HG03521 (cell line): Measurements from ENCODE around the gene SLC1A5.
"Not testable (repeated sequence)": the region's sequence is repeated elsewhere in the genome, so short reads cannot be mapped to it uniquely, and the experiment has no call there.

Source experiments
- ATAC-seq: cut with Tn5 transposase; IDR thresholded peaks from one replicate; pipeline ENCODE4 v1.9.1; 2021; ENCODE audit warnings: mild to moderate bottlenecking, moderate library complexity; ENCODE audit not compliant: unreplicated experiment

The SLC1A5 gene

DNA sequence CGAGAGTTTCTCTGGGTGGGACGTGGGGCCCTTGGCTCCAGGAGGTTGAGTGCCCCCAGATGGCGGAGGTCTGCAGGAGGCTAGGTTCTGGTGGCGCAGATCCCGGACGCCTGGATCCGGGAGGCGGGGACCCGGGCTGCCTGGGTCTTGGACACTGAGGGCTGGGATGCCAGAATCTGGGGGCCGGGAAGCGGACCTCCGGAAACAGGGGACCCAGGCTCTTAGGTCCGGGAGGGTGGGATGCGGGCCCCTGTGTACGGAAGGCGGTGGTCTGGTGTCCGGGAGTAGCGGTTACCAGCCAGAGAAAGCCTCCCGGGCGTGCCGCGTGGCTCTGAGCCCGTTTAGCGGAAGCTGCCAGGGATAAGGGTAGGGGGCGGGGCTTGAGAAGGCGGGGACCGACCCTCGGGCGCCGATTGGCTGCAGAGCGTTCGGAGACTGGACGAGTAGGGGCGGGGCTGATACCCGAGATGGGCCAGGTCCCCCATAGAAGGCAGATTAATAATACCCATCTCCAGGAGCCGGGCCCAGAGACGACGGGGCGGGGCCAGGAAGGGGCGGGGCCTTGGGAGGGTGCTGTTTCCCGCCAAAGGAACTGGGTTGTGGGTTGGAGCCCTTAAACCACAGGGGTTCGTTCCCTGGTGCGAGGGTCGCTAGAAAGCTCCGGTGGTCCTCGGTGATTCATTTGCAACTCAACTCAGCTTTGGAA lies at the start of gene SLC1A5:
Gene SLC1A5, minus strand, starts transcription at position 333 of the 706 bp plus-strand sequence. CDS start 629 bp downstream, outside the sequence.
- peak; percentile 47 for ATAC-seq

DNA sequence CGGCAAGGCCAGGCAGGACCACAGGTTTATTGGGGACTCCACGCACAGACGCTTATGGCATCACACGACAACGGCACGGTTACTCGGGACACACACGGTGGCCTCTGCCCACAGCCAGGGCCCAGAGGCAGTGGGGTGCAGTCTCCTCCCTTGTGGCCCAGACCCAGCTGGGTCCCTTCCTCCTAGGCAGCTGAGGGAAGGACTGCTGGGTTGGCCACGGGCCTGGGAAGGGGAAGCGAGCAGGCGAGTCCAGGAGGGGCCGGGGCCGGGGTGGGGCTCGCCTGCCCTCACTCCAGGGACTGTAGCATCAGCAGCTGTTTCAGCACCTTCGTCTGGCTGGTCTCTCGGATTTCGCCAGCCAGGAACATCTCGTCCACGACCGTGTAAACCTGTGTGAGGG lies 49.8 kb upstream of the SLC1A5 start:
- ATAC-seq = no peak

DNA sequence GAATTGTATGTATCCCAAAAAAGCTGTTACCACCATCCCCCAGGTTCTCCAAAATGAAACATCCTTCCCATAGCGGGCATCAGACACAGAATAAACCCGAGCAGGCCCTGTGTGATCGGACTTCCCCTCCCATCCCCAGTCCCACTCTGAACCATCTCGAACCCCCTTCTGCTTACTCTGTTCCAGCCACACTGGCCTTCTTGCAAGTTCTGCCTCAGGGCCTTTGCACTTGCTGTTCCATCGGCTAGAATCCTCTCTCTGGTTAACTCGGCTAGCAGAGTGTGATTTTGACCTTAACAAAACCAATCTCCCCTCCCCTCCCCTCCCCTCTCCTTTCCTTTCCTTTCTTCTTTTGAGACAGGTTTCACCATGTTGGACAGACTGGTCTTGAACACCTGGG lies 46.6 kb upstream of the SLC1A5 start:
- ATAC-seq = no peak

DNA sequence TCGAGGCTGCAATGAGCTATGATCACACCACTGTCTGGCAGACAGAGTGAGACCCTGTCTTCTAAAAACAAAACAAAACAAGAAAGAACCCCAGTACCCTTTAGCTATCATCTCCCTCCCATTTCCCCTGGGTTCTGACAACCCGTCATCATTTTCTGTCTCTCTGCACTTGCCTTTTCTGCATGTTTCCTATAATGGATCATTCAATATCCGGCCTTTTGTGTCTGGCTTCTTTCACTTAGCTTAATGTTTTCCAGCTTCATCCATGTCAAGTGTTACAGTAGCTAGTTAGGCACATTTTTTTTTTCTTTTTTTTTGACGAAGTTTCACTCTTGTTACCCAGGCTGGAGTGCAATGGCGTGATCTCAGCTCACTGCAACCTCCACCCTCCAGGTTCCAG lies 45.7 kb upstream of the SLC1A5 start:
- no peak for ATAC-seq

DNA sequence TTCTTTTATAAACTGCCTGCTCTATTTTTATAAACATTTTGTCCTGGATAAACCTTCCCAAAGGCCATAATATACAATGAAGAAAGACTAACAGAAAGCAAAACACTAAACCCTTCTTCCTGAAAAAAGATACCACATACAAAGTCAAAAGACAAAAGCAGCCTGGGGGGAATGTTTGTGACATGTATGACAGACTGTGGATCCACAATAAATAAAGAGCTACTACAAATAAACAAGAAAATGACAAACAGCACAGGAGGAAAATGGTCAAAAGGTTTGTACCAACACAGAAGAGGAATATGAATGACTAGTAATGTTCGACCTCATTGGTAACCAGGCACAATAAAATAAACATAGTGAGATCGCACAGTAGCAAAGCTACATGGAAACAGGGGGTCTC lies 42.5 kb upstream of the SLC1A5 start:
- no peak for ATAC-seq

DNA sequence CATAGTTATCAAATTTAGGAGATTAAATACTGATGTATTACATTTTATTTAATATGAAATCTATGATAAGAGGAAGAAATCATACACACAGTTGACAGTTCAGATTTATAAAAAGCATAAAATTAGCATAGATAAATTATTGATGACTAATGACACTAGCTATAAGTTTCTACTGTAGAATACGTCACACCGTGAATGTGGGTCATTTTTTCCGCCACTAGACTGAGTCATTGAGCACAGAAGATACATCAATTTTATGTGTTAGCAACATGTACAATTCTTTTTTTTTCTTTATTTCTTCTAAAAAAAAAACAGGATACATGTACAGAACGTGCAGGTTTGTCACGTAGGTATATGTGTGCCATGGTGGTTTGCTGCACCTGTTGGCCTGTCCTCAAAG lies 40.1 kb upstream of the SLC1A5 start:
- no peak for ATAC-seq

DNA sequence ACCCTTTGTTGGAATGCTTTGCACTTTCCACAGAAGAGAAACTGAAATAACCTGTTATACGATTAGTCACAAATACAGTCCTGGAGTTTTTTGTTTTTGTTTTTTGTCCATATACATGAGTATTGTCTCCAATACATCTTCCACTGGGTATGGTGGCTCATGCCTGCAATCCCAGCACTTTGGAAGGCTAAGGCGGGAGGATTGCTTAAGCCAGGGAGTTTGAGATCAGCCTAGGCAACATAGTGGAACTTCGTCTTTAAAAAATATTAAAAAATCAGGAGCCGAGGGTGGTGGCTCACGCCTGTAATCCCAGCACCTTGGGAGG lies 37.3 kb upstream of the SLC1A5 start:
- no peak for ATAC-seq

DNA sequence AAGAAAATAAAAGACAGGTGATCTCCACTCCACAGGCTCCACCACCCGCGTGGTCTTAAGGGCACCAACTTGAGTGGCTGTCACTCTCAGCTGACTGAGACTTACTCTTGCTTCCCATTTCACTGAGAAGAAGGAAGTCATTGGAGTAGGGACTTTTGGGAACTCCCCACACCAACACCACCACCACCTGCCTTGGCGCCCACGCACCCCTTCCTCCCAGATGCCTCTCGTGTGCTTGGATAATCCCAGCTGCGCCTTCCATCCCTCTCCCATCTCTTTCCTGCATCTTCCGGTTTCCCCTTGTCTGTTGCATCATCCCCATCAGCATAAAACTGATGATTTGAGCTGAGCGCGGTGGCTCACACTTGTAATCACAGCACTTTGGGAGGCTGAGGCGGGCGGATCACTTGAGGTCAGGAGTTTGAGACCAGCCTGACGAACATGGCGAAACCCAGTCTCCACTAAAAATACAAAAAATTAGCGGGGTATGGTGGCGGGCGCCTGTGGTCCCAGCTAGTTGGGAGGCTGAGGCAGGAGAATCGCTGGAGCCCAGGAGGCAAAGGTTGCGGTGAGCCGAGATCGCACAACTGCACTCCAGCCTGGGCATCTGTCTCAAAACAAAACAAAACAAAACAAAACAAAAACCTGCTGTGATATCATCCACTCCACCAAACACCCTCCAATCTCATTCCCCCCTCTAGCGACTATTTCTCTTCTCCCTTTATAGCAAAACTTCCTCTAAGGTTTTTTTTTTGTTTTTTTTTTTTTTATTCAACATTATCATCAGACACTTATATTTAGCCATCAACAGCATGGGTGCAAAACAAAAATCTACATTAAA lies 36.7 kb upstream of the SLC1A5 start:
- no peak for ATAC-seq

DNA sequence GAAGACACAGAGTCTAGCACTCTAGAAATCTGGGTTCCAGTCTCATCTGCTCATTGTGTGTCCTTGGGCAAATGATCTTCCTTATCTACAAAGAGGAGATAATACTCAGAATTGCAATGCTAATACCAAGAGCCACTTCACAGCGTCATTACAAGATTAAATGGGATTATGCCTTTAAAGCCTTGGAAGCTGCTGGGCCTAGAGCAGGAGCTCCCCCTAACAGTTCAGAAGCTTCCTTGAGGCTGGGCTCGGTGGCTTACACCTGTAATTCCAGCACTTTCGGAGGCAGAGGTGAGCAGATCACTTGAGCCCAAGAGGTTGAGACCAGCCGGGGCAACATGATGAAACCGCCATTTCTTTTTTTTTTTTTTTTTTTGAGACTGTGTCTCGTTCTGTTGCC lies 34.7 kb upstream of the SLC1A5 start:
- ATAC-seq = no peak

DNA sequence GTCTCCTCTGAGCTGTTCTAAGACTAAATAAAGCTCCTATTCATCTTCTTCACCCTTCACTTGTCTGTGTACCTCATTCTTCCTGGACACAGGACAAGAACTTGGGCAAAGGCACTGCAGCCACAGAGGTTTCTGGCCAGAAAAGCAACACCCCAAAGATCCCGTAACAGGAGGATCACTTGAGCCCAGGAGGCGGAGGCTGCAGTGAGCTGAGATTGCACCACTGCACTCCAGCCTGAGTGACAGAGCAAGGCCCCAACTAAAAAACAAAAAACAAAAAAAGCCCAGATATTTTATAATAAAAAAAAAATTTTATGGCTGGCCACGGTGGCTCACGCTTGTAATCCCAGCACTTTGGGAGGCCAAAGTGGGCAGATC lies 34.0 kb upstream of the SLC1A5 start:
- not testable (repeated sequence) for ATAC-seq

DNA sequence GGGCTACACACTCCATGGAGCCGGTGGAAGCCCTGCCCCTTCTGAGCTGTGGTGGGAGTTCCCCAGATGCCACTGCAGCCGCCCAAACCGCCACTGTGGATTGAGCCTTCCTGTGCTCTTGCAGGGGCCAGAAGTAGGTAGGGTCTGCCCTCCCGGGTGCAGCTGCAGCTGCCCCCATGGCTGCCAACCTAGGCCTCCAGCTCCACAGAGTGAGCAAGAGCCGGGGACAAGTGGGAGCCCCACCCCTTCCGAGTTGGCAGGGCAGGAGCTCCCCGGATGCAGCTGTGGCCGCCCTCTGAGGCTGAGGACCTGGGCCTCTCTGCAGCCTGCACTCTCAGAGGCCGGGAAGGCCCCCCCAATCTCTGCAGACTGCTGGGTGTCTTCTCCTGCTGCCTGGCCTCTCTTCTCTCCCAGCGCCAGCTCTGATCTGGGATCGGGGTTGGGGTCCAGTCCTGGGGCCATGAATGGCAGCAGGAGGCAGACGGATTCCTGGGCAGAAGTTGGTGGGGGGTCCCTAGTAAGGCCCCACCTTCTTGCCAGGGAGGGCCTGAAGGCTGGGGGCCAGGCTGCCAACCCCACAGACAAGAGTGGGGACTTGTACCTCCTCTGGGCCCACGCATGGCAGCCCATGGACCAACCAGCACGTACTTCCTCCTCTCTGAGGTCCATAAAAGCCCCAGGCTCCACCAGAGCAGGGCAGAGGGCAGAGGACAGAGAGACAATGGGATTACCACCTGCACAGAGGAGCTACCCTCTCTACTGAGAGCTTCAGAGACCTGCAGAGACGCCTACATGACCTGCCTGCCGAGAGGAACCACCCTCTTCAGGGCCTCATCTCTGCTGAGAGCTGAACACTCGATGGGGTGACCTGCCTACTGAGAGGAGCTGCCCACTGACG lies 33.4 kb upstream of the SLC1A5 start:
- ATAC-seq = no peak

DNA sequence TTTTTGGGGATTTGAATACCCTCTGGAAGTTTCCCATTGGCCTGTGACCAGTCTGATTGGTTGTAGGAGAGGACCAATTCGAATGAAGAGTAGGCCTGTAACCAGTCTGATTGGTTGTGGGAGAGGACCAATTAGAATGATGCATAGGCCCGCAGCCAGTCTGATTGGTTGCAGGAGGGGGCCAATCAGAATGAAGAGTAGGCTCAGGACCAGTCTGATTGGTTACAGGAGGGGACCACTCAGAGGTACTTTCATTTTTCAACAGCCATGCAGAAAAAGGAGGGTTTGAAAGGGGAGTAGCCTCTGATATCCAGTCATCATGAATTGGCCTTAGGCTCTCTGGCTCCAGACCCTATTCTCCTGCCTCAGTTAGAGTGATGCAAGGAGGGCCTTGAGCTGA lies 30.4 kb upstream of the SLC1A5 start:
- no peak for ATAC-seq

DNA sequence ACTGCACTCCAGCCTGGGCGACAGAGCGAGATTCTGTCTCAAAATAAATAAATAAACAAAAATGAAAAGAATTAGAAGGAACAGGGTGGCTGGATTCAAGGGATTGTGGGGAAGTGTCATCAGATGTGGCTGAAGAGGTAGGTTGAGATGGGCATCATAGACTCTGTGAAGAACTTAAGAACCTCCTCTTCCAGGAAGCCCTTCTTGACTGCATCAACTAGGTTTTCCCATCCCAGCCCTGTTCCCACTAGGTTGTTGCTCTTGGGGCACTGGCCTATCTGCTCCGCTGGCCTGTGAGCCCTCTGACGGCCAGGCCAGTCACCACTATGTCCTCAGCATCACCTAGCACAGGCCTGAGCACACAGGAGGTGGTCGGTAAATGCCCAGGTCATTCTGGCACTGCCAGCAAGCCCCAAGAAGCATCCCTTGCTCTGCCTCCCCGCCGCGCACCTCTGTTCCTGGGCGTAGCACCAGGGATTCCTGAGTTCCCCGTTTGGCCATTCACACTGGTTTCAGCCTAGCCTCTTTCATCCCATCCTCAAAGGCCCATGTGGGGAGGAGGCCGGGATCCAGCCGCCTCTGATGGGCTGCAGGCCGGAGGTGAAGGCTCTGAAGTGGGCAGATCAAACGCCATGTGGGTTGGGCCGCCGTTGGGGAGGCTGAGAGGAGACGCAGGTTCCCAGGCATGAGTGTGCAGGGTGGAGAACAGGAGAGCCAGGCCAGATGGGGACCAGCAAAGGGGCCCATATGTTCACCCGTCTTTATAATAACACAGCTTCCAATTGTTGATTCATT lies 27.6 kb upstream of the SLC1A5 start:
- ATAC-seq = no peak

DNA sequence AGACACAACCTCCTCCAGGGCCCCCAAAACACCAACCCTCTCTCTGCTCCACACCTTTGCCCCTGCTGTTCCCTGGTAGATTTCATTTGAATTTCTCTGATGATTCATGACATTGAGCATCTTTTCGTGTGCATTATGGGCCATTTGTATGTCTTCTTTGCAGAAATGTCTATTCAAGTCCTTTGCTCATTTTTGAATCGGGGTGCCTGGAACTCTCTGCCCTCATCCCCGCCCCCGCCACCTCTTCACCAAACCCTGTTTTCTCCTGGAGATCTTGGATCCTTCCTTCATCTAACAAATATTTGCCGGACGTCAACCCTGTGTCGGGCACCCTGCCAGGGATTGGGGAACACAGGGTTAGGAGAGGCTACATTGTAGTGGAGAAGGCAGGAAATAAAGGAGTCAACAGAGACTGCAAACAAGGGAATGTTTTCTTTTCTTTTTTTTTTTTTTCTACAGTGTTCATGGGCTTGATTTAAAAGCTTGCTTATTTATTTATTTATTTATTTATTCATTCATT lies 25.5 kb upstream of the SLC1A5 start:
- no peak for ATAC-seq

DNA sequence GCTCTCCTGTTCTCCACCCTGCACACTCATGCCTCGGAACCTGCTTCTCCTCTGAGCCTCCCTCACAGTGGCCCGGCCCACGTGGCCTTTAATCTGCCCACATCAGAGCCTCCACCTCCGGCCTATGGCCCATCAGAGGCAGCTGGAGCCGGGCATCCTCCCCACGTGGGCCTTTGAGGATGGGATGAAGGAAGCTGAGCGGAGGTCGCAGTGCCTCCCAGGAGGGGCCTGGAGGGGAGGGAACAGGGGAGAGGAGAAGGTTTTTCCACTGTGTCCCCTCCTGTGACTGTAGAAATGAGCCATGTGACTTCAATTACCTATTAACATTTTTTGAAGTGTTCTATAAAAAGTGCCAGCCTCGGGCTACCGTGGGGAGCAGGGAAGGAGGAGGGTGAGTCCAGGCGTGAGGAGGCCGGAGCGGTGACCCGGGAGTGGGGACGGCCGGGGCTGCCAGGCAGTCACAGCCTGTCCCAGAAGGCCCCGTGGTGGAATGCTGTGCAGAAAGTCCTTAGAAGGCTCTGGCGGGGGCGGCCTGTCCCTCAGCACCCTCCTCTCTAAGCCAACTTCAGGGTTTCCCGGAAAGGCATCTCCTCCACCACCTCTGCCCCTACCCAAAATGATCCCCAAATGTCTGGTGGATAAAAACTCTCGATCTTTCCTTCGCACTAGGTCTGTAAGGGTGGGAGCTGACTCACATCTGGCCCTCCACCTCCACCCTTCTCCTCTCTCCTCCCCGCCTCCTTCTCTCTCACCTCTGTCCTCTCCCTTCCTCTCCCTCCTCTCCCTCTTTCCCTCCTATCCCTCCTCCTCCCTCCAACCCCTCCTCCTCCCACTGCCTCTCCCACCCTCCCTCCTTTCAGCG lies 24.8 kb upstream of the SLC1A5 start:
- ATAC-seq = no peak

DNA sequence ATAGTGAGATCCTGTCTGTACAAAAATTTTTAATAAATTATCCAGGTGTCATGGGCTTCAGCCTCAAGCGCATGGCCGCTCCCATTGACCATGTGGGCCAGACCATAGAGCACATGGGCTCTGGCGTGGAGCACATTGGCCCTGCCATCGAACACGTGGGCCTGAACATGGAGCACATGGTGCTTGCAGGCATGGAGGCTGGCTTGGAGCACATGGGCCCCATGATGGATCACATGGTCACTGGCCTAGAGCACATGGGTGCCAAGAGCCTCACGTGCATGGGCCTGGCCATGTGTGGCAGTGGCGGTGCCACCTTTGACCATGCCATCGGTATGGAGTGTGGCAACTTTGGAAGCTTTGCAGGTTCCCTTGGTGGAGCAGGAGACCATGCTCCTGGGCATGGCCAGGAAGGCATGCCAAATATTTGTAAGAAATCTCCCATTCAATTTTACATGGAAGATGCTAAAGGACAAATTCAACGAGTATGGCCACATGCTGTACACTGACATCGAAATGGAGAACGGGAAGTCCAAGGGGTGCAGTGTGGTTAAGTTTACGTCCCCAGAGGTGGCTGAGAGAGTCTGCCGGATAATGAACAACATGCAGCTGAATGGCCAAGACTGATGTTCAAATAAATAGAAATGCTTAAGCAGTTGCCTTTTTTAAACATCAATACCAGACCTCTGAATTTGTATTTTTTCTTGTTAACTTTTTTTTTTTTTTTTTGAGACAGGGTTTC lies 21.3 kb upstream of the SLC1A5 start:
- no peak for ATAC-seq

DNA sequence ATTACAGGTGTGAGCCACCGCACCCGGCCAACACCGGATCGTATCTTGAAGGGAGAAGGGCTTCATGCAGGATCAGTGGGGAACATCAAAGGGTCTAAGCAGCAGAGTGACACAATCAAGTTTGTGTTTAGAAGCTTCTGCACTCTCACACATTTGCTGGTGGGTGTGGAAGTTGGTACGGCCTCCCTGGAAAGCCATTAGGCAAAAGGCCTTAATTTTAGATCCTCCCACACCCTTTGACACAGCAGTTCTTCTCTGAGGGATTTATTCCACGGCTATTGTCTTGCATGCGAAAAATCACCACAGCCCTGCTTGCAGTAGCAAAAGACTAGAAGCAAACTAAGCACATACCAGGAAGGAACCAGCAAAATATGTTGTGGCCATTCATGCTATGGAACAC lies 18.3 kb upstream of the SLC1A5 start:
- ATAC-seq = no peak

DNA sequence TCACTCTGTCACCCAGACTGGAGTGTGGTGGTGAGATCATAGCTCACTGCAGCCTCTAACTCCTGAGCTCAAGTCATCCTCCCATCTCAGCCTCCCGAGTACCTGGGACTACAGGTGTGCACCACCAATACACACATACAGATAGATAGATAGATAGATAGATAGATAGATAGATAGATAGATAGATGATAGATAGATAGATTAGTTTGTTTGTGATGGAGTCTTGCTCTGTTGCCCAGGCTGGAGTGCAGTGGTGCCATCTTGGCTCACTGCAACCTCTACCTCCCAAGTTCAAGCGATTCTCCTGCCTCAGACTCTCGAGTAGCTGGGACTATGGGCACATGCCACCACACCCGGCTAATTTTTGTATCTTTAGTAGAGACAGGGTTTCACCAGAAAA lies 16.0 kb upstream of the SLC1A5 start:
- ATAC-seq = not testable (repeated sequence)

DNA sequence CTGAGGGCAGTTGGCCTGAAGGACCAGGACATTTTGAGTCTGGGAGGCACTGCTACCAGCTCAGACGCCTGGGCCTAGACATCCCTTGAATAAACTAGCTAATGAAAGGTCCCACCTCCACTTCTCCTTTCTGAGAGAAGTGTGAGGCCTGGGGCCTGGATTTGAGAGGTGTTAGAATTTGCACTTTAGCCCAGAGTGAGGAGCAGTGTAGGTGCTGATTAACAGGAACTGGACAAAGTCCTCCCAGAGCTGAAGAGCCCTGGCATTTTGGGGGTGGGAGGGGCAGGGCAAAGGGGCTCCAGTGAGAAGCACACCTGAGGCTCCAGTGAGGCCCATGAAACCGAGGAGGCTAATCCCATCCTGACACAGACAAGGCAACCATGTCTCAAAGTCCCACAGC lies 15.2 kb upstream of the SLC1A5 start:
- no peak for ATAC-seq
